Measurements from ENCODE around the gene KL. TPM values are rescaled to one million over a fixed set of nuclear protein-coding genes. Genes with fewer than 3 reads are reported as not detected.

The KL gene
- polyA plus RNA-seq, 1 donor (not counting 4 experiments of a cell fraction or from before 2014, with no cell fraction given): not detected

DNA sequence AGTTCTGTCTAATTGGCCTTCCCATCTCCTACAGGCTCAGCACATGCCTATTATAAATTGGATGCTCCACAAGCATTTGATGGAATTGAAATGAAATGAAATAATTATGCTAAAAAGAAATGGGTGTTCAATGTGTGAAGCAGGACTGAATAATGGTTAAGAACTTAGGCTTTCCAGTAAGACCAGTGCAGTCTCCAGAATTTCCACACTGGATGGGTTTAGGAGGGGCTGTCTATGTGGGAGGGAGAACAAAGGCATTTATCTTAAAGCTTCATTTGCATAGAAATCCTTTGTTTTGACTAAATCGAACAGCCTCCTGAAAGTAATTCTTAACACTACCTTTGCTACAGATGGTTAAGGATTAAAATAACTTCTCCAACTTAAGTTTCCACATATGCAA is 47.9 kb upstream of the KL start:
- no peak overlapping the region for H3K4me2 ChIP-seq (ENCODE audit: control insufficient read depth, extremely low read depth, insufficient read depth, low read depth, low read length)
- FAIRE-seq: no peak
- H3K27me3 ChIP-seq (ENCODE audit: control insufficient read depth, extremely low read depth, insufficient read depth, low read length): no peaks in the 10 kb centered on the region
- TF ChIP-seq, protein P1, sequence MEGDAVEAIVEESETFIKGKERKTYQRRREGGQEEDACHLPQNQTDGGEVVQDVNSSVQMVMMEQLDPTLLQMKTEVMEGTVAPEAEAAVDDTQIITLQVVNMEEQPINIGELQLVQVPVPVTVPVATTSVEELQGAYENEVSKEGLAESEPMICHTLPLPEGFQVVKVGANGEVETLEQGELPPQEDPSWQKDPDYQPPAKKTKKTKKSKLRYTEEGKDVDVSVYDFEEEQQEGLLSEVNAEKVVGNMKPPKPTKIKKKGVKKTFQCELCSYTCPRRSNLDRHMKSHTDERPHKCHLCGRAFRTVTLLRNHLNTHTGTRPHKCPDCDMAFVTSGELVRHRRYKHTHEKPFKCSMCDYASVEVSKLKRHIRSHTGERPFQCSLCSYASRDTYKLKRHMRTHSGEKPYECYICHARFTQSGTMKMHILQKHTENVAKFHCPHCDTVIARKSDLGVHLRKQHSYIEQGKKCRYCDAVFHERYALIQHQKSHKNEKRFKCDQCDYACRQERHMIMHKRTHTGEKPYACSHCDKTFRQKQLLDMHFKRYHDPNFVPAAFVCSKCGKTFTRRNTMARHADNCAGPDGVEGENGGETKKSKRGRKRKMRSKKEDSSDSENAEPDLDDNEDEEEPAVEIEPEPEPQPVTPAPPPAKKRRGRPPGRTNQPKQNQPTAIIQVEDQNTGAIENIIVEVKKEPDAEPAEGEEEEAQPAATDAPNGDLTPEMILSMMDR (optimal IDR thresholded peaks at IDR 0.05 in 1 of 3, IDR thresholded peaks at IDR 0.05 in 1 of 3, conservative IDR thresholded peaks at IDR 0.05 in 1 of 3; ENCODE audit: extremely low read depth in 1 of 3, insufficient read depth in 2 of 3, low read length in 3 of 3): no peak
- TF ChIP-seq EZH2 (IDR thresholded peaks at IDR 0.05; ENCODE audit: low read length): no peak
- H3K9me3 ChIP-seq (ENCODE audit: control insufficient read depth, low read depth, low read length): no peaks in the 10 kb centered on the region
- no peak overlapping the region for H2AFZ ChIP-seq (ENCODE audit: control insufficient read depth, low read length)
- dilution Hi-C loops (cut with MboI; ENCODE audit: extremely low pct_ligation_motif_present, low sequenced_read_pairs): no loop called here
- H3K9ac ChIP-seq (ENCODE audit: control insufficient read depth, extremely low read depth, insufficient read depth, low read length): no peak overlapping the region
- no peaks in the 10 kb centered on the region for H4K20me1 ChIP-seq (ENCODE audit: control insufficient read depth, extremely low read depth, insufficient read depth, low read length)
- H3K4me3 ChIP-seq (ENCODE audit: control insufficient read depth in 2 of 3, extremely low read depth in 1 of 3, insufficient read depth in 2 of 3, low read depth in 1 of 3, low read length in 3 of 3): no peak overlapping the region
- H3K79me2 ChIP-seq (ENCODE audit: control insufficient read depth, insufficient read depth, low read length): no peaks in the 10 kb centered on the region
- no peaks in the 10 kb centered on the region for H3K9me1 ChIP-seq (ENCODE audit: control insufficient read depth, extremely low read depth, insufficient read depth, low read length)
- H3K27ac ChIP-seq (ENCODE audit: control insufficient read depth, insufficient read depth, low read length): no peak overlapping the region
- no peak for DNase-seq (ENCODE audit: low read depth, low spot score)
- H3K36me3 ChIP-seq (ENCODE audit: control insufficient read depth in 2 of 2, extremely low read depth in 1 of 2, insufficient read depth in 2 of 2, low read length in 2 of 2): no peaks in the 10 kb centered on the region
- H3K4me1 ChIP-seq (ENCODE audit: control insufficient read depth, extremely low read depth, insufficient read depth, low read length): no peaks in the 10 kb centered on the region

DNA sequence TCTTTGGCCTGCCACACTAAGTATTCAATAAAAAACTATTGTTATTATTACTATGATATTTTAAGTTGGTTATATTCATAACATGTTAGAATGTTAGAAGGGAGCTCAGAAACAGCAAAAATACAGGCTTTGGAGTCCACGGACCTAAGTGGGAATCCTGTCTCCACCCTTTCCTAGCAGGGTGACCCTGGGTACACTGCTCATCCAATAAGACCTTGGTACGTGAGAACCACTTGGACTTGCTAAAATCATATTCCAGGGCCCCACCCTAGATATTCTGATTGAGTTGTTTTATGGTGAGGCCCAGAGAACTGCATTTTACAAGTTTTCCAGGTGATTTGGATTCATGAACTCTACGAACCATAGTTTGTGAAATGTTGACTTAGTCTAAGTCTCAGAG is 47.4 kb upstream of the KL start:
- H3K4me3 ChIP-seq (ENCODE audit: control insufficient read depth in 2 of 3, extremely low read depth in 1 of 3, insufficient read depth in 2 of 3, low read depth in 1 of 3, low read length in 3 of 3): no peak overlapping the region
- no peak overlapping the region for H3K27ac ChIP-seq (ENCODE audit: control insufficient read depth, insufficient read depth, low read length)
- no peak for FAIRE-seq
- no peaks in the 10 kb centered on the region for H3K36me3 ChIP-seq (ENCODE audit: control insufficient read depth in 2 of 2, extremely low read depth in 1 of 2, insufficient read depth in 2 of 2, low read length in 2 of 2)
- no peaks in the 10 kb centered on the region for H4K20me1 ChIP-seq (ENCODE audit: control insufficient read depth, extremely low read depth, insufficient read depth, low read length)
- H3K79me2 ChIP-seq (ENCODE audit: control insufficient read depth, insufficient read depth, low read length): no peaks in the 10 kb centered on the region
- H3K9ac ChIP-seq (ENCODE audit: control insufficient read depth, extremely low read depth, insufficient read depth, low read length): no peak overlapping the region
- H3K4me2 ChIP-seq (ENCODE audit: control insufficient read depth, extremely low read depth, insufficient read depth, low read depth, low read length): no peak overlapping the region
- H3K9me3 ChIP-seq (ENCODE audit: control insufficient read depth, low read depth, low read length): no peaks in the 10 kb centered on the region
- H3K27me3 ChIP-seq (ENCODE audit: control insufficient read depth, extremely low read depth, insufficient read depth, low read length): no peaks in the 10 kb centered on the region
- TF ChIP-seq, protein P1 (optimal IDR thresholded peaks at IDR 0.05 in 1 of 3, IDR thresholded peaks at IDR 0.05 in 1 of 3, conservative IDR thresholded peaks at IDR 0.05 in 1 of 3; ENCODE audit: extremely low read depth in 1 of 3, insufficient read depth in 2 of 3, low read length in 3 of 3): no peak
- no peak for TF ChIP-seq EZH2 (IDR thresholded peaks at IDR 0.05; ENCODE audit: low read length)
- dilution Hi-C loops (cut with MboI; ENCODE audit: extremely low pct_ligation_motif_present, low sequenced_read_pairs): no loop called here
- H3K4me1 ChIP-seq (ENCODE audit: control insufficient read depth, extremely low read depth, insufficient read depth, low read length): no peaks in the 10 kb centered on the region
- H2AFZ ChIP-seq (ENCODE audit: control insufficient read depth, low read length): no peak overlapping the region
- DNase-seq (ENCODE audit: low read depth, low spot score): no peak
- no peaks in the 10 kb centered on the region for H3K9me1 ChIP-seq (ENCODE audit: control insufficient read depth, extremely low read depth, insufficient read depth, low read length)
